Nucleus accumbens (tissue), 56 donors: ENCODE measurements around the gene ANKZF1.

Experiments
- DNase-seq, 56 donors: peaks; one replicate each; lab custom pipeline; 2025; lab: John Stamatoyannopoulos, UW

Gene ANKZF1

DNA sequence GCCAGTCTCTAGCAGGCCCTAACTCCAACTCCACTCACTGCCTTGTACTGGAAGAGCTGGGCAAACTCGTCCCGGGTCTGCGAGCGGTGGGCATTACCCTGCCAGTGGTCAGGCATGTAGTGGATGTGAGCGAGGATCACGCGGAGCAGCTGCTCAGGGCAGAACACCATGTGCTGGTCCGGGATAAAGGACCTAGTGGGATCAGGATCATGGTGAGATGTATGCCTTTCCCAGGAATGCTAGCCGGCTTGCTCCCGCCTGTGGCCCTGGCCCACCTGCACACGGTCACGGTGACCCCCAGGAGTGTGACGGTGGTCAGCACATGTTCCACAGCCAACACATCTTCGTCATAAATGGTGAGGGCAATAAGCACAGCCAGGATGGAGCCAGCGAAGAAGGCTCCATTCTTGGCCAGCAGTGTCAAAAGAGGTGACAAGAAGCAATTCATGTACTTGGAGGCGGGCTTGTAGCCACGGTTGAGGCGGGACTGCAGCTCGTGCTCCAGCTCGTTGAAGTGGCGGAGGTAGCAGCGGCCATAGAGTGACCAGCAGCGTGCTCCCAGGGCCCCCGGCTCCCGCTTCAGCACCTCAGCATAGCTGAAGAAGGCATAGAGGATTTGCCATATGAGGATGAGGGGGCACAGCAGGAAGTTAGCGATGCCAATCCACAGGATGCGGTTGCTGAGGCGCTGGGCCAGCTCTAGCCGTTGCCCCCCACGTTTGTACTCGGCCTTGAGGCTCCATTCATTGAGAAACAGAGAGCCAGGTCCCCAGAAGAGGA, 5.6 kb upstream of the ANKZF1 start:
- DNase-seq = no peak

DNA sequence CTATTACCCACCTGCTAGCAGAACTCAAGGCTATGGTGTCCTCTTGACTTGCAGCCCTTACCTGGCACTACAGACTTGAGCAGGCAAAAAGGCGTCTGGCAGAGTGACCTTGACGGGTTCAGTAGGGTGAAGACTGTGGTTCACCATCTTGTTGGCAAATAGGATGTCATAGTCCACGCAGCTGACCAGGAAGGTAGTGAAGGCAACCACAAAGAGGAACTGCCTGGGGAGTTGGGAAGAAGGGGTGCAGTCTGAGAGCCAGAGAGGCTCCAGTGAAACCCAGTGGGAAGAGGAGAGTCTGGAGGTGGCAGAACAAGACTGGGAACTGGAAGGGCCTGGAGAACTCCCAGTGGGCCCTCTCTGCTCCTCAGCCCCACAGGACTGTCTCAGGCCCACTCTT, 4.3 kb upstream of the ANKZF1 start:
- DNase-seq = no peak

DNA sequence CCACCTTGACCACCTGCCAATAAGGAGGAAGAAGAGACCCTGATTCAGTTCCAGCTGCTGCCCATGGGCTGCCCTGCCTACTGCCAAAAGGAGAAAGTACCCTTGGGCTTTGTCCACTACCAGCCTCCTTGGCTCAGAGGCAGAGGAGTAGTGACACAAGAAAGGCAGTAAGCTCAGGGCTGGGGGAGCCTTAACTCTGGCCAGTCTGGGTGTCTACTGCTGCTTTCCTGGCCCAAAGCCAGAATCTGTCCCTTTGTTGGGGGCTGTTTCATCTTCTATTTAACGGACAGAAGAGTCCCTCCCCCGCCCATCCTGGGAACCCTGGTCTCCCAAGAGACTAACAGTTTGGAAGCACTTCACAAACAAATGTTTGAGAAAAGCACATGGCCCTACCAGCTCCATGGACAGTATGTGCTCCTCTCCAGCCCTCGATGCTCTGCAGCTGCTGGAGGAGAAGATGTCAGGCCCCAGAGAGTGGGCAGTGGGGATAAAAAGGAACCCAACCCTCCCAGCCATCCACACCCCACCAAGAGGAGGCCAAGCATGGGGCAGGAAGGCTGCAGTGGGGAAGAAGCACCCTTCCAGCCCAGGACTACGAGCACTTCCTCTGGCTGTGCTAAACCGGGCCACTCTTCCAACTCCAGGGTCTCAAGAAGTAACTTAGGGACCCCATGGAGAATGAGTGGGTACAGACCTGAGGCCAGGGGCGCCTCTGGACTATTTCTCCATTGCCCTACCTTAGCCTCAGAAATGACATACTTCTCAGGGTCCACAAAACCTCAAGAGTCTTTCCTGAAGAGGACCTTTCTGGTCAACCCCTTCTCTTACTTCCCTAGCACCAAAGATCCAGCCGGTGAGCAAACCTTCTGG, 1.3 kb upstream of the ANKZF1 start:
- DNase-seq = peak in 1 of 56 donors; percentile 21

DNA sequence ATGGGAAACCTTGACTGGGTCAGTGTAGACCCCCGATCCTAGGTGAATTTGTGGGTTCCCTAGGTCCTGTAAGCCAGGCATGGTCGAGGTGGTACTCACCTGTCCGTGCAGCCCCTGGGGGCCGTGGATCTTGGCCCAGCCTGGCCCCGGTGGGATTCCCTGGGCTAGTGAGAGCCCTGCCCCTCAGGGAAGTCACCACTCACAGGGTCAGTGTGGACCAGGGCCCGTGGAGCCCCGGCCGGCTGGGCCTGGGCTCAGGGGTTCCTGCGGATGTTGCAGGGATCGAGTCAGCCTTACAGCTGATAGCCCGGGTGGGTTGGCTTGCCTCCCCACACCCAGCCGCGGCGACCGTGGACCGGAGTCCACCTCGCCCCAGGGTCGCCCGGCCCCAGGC, 698 bp upstream of the ANKZF1 start:
- DNase-seq = no peak

DNA sequence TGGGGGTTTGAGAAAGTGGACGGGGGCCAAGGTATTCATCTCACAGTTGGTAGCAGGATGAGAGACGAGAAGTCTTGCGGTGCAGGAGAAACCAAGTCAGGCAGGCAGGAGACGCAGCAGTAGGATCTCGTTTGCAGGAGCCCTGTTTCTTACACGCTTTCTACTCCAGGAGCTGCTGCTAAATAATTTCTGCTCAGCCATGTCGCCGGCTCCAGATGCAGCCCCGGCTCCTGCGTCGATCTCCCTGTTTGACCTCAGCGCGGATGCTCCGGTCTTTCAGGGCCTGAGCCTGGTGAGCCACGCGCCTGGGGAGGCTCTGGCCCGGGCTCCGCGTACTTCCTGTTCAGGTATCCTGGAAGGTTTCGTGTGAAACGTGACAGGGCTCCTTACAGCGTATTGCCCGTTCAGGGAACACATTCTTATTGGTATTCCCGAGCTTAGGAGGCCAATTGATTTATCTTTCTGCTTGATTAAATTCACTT, 494 bp downstream of the ANKZF1 start:
- peak in 2 of 56 donors; percentile 49 to 60 for DNase-seq

DNA sequence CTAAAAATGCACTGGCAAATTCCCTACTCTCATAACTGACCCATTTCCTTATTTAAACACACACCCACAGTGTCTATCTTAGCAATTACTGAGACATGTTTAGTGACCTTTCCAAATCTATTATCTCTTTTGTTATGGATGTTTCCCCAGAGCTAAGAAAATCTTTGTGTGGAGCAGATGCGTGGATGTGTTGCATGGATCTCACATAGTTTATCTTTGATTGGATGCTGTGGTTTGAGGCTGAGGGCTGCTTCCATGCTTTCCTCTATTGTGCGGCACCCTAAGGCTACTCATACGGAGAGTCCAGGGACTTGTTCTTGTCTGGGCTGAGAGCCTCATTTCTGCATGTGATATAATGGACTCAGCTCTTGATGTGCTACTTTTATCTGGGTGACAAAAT, 4.7 kb downstream of the ANKZF1 start:
- DNase-seq = no peak

DNA sequence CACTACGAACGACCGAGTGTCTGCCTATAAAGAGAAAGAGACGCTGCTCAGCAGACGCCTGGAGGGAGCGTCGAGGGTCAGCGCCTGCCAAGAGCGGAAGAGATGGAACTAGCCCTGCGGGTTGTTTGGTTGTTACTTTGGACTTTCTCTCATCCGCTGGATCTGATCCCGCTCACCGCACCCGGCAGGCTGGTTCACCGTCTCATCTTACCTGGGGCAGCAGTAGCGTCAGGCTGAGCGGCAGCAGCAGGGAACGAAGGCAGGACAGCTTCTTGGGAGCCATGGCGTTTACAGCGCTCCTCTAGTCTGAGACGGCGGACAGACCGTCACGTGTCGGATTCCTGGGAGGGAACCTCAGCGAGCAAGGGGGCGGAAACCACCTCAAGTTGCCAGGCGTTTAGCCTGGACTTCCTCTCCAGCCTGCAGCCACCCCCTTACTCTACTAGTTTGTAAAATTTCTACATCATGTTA, 13.7 kb downstream of the ANKZF1 start:
- DNase-seq = no peak

DNA sequence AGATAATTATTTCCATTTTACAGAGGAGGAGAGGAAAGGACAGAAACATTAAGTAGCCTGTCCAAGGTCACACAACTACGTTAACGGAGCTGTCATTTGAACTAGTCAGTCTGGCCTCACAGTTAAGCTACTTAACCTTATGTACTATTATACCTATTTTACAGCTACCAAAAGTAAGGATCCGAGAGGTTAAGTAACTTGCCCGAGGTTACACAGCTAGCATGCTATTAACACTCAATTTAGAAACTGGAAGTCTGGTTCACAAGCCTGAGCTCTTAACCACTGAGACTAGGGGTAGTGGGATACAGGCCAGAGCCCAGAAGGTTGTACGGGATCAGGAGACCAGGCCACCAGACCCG, 15.2 kb downstream of the ANKZF1 start:
- DNase-seq = no peak

DNA sequence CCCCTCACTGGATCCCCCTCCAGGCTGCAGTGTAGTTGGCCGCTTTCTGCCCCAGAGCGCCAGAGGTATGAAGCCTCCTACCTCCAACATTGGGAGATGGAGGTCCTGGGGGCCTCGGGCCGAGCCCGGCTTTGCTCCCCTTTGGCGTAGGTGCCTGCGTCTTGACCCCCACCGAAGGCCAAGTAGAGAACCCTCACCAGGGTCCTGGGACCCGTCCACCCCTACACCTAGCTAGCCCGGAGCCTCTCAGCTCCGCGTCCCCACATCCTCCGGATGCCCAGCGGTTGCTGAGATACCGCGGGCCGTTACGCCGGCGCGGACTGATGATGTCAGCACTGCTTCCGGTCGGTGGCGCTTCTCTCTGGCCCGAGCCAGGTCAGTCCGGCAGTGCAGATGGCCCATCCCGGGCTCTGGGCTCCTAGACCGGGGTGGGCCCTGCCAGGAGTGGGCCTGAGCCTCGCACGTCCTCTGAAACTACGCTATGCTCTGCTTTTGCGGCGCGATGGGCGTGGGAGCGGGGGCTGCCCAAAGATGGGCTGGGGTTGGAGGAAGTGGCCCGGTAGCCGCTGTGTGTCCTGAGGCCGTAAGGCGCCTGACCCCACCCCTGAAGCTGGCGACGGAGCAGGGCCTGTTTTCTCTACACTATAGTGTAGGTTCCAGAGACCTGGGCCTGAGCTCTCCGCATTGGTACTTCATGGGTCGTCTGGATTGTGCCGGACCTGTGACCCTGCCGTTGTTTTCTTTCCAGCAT, 15.7 kb downstream of the ANKZF1 start, which contains the start of the genes GLB1L and STK16:
GLB1L (minus strand) TSS at position 297 of the 751 bp plus-strand sequence. CDS start 1,871 bp downstream, outside the sequence.
STK16 (plus strand) TSS at position 332 of the 751 bp plus-strand sequence. CDS start 521 bp downstream, outside the sequence.
- DNase-seq = peak in 55 of 56 donors; percentile 26 to 94 (median 84)

DNA sequence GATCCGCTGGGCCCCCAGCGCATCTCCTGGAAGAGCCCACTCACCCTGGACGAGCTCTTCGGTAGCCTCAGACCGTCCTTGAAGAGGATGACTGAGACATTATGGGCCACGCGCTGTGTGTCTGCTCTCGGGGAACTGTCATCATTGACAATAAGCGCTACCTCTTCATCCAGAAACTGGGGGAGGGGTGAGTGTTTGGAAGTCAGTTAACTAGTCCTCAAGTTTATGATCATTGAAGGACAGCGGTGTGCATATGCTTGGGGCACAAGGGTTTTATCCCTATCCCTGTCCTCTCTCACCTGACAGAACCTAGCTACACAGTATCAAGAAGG, 16.3 kb downstream of the ANKZF1 start:
- DNase-seq = no peak

DNA sequence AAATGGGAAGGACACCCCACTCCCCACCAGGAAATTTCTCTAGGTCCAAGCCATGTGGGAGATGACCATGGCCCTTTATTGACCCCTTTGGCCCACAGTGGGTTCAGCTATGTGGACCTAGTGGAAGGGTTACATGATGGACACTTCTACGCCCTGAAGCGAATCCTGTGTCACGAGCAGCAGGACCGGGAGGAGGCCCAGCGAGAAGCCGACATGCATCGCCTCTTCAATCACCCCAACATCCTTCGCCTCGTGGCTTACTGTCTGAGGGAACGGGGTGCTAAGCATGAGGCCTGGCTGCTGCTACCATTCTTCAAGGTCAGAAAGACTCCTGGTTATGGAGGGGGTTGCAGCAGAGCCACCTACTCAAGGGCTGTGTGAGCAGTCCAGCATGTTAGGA, 17.0 kb downstream of the ANKZF1 start:
- no peak for DNase-seq

DNA sequence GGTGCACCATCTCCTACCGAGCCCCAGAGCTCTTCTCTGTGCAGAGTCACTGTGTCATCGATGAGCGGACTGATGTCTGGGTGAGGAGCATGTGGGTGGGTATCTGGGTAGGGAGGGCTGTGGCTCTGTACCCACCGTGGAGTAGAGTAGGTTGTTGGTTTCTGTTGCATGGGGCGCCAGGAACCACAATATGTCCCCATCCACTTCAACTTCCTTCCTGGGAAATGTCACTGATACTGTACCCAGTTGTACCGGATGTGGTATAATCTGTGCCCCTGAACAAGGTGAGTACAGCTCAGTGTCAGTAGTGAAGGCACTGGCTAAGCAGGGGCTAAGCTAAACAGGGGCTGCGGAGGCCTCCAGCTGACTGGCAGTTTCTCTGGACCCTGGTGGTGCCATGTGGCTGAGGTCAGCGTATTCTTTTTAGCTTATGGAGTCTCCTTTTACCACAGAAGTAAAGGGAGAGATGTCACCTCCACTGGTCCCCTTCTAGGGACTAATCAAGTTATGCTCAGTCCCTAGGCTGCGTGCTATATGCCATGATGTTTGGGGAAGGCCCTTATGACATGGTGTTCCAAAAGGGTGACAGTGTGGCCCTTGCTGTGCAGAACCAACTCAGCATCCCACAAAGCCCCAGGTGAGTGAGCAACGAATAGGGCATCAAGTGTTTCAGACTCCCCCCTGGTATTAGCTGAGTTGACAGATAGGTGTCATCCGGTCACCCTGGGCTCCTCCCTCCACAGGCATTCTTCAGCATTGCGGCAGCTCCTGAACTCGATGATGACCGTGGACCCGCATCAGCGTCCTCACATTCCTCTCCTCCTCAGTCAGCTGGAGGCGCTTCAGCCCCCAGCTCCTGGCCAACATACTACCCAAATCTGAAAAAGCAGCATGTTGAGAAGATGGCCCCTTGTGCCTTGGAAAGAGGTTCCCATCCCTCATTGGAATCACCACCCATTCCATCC, 18.4 kb downstream of the ANKZF1 start:
- DNase-seq = no peak

DNA sequence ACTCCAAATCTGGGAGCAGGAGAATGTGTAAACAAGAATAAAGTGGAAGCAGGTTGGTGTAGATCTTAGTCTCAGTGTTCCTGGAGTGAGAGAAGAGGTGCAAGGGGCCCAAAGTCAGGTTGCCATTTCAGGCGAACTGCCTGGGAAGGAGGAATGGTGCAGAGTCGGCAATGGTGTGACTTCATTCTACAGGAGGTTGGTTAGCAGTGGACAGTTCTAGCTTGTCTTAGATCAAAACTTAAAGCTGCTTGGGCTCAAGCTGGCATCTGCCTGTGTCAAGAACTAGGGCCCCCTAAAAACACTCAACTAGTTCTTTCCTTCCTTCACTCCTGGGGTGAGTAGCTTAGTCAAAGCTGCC, 19.2 kb downstream of the ANKZF1 start:
- DNase-seq = no peak

DNA sequence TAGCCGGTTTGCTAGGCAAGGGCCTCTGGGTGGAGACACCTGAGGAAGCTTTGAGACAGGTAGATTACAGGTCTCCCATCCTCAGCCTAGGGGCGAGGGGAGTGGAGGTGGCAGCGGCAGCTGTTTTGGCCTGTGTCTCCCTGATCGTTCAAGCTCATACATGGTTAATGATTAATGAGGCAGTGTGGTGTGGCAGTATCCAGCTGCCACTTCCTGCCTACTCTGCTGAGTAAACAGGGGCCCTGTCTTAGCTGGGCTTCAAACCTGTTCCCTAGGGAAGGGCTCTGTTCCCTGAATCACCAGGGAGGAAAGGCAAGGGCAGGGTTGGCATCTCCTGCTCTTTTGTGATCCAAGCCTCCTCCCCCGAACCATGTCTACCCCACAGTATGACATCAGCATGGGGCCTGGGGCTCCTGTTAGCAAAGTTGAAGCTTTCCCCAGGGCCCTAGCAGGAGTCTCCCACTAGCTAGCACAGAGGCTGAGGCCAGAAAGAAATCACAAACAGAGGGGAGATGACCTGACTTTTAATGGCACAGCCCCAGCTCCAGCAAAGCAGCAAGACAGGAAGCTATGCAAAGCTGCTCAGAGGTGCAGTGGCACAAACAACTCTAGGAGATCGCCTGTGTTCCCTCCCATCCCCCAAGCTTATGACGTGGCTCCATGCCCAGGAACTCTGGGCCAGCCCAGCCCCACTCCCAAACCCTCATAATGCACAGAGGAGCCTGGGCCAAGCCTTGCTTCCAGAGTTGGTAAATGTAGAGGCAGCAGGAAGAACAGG, 19.8 kb downstream of the ANKZF1 start:
- DNase-seq = peak in 50 of 56 donors; percentile 14 to 76 (median 44)

DNA sequence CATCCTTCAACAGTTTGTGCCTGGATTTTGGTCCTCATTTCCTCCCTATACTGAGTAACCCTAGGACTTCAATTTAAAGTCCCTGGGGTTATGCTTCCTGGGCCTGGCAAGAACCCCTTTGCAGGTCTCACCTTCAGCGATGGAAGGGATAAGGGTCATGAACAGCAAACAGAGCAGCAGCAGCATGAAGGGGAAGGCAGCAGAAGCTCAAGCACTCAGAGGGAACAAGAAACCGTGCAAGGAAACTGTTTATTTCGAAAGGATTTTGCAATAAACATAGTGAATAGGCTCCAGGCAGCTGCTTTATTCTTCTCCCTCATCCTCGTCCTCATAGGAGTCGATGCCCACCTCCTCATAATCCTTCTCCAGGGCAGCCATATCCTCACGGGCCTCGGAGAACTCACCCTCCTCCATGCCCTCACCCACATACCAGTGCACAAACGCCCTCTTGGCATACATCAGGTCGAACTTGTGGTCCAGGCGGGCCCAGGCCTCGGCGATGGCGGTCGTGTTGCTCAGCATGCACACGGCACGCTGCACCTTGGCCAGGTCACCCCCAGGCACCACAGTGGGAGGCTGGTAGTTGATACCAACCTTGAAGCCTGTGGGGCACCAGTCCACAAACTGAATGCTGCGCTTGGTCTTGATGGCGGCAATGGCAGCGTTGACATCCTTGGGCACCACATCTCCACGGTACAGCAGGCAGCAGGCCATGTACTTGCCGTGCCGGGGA, 20.6 kb downstream of the ANKZF1 start:
- DNase-seq = no peak

DNA sequence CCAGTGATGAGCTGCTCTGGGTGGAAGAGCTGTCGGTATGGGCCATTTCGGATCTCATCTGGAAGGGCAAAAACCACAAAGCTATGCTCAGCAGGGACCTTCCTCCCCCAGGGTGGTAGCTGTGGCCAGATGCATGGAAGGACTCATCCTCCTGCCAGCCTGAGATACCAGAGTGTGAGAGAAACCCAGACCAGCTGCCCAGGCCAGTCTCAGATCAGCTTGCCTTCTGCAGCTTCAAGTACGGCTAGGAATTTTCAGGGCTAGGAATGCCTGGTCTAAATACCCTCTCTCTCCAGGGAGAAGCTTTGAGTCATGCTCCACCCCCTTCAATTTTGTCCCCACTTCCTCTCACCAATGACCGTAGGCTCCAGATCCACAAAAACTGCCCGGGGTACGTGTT, 22.1 kb downstream of the ANKZF1 start:
- DNase-seq = no peak

DNA sequence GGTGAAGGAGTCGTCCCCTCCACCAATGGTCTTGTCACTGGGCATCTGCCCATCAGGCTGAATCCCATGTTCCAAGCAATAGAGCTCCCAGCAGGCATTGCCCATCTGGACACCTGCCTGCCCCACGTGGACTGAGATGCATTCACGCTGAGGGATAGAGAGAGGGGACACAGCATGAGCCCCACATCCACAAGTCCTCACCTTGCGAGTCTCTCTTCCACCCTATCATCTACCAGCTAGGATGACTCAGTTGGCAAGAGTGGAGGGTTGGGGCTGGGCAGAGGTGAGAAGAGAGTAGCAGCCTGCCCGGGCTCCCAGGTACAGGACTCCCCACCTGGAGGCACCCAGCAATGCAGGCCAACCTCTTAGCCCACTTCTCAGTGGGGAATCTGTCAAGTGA, 22.5 kb downstream of the ANKZF1 start:
- no peak for DNase-seq

DNA sequence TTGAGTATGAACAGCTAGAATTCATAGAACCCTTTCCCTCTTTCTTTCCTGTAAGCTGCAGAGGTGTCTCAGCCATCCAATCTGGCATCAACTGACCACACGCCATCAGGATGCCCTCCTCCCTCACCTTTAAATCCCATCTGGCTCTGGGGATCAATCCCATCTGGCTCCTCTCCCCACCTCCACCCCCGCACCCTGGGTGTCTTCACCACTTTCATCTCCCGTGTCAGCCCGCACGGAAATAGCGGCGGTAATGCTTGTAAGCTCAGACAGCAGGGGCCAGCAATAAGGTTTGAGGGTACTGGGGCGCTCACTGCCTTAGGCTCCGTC, 22.9 kb downstream of the ANKZF1 start:
- DNase-seq = peak in 10 of 56 donors; percentile 9 to 61 (median 17)
